Astrocyte (in vitro differentiated cells and primary cell): Measurements from ENCODE around the gene ASCC3. TPM values are rescaled to one million over a fixed set of nuclear protein-coding genes. Genes with fewer than 3 reads are reported as not detected.

Experiments
- DNase-seq: peaks from one replicate; pipeline ENCODE4 v3.0.0-alpha.2; 2010; ENCODE audit warnings: low read depth
- FAIRE-seq: peaks from 2 replicates; lab custom pipeline; 2011; peaks lifted over from hg19 to GRCh38; lab: Jason Lieb, UNC
- H2AFZ ChIP-seq: 2 replicates; pipeline ENCODE4 v1.6.0; 2012; ENCODE audit warnings: low read depth, low read length, inconsistent platforms
- H3K27ac ChIP-seq: 2 replicates; pipeline ENCODE4 v1.5.1; 2011; ENCODE audit warnings: low read depth, low read length, inconsistent platforms
- H3K27me3 ChIP-seq: 2 replicates; pipeline ENCODE4 v1.6.0; 2011; ENCODE audit warnings: low read length, inconsistent platforms; ENCODE audit not compliant: insufficient read depth
- H3K36me3 ChIP-seq: 2 replicates; pipeline ENCODE4 v1.5.1; 2011; ENCODE audit warnings: low read length, inconsistent platforms; ENCODE audit not compliant: insufficient read depth
- H3K4me1 ChIP-seq: 2 replicates; pipeline ENCODE4 v1.5.1; 2011; ENCODE audit warnings: low read length, inconsistent platforms; ENCODE audit not compliant: insufficient read depth
- H3K4me2 ChIP-seq: 2 replicates; pipeline ENCODE4 v1.6.0; 2012; ENCODE audit warnings: low read length, inconsistent platforms
- H3K4me3 ChIP-seq: 2 replicates; pipeline ENCODE4 v1.5.1; 2011; ENCODE audit warnings: low read depth, mild to moderate bottlenecking, low read length, inconsistent platforms; ENCODE audit not compliant: insufficient read depth
- H3K79me2 ChIP-seq: 2 replicates; pipeline ENCODE4 v1.6.0; 2012; ENCODE audit warnings: mild to moderate bottlenecking, low read length, inconsistent platforms; ENCODE audit not compliant: insufficient read depth
- H3K9ac ChIP-seq: 2 replicates; pipeline ENCODE4 v1.6.0; 2012; ENCODE audit warnings: mild to moderate bottlenecking, low read length, inconsistent platforms
- H3K9me3 ChIP-seq: 2 replicates; pipeline ENCODE4 v1.5.1; 2012; ENCODE audit warnings: low read depth, mild to moderate bottlenecking, low read length, inconsistent platforms; ENCODE audit not compliant: insufficient read depth
- H4K20me1 ChIP-seq: 2 replicates; pipeline ENCODE4 v1.6.0; 2012; ENCODE audit warnings: low read length, inconsistent platforms; ENCODE audit not compliant: insufficient read depth
- H3K27ac Mint-ChIP-seq: one replicate; pipeline ENCODE4 v1.8.0; 2021; ENCODE audit warnings: mild to moderate bottlenecking, mixed read lengths; ENCODE audit not compliant: unreplicated experiment
- H3K27me3 Mint-ChIP-seq: one replicate; pipeline ENCODE4 v1.8.0; 2021; ENCODE audit warnings: low read depth, mixed read lengths; ENCODE audit not compliant: unreplicated experiment
- H3K36me3 Mint-ChIP-seq: one replicate; pipeline ENCODE4 v1.8.0; 2021; ENCODE audit warnings: low read depth, mixed read lengths; ENCODE audit not compliant: unreplicated experiment
- H3K4me1 Mint-ChIP-seq: one replicate; pipeline ENCODE4 v1.8.0; 2021; ENCODE audit warnings: low read depth, mixed read lengths; ENCODE audit not compliant: unreplicated experiment
- H3K4me3 Mint-ChIP-seq: one replicate; pipeline ENCODE4 v1.8.0; 2021; ENCODE audit warnings: mild to moderate bottlenecking, moderate library complexity, mixed read lengths; ENCODE audit not compliant: unreplicated experiment
- H3K9me3 Mint-ChIP-seq: one replicate; pipeline ENCODE4 v1.8.0; 2021; ENCODE audit warnings: mild to moderate bottlenecking, mixed read lengths; ENCODE audit not compliant: unreplicated experiment
- CTCF ChIP-seq: IDR thresholded peaks from 2 replicates; pipeline ENCODE4 v1.5.1; 2011; ENCODE audit warnings: low read depth, mild to moderate bottlenecking, inconsistent platforms, low read length, moderate library complexity; ENCODE audit not compliant: insufficient read depth
- EZH2 ChIP-seq: IDR thresholded peaks from 2 replicates; pipeline ENCODE4 v1.6.1; 2012; ENCODE audit warnings: mild to moderate bottlenecking, low read length, inconsistent platforms; ENCODE audit not compliant: insufficient read depth
- total RNA-seq: library from RNA; stranded (reverse); gene quantifications from 2 replicates; pipeline ENCODE4 v1.2.1, GENCODE V29; 2021

Gene ASCC3
- total RNA-seq, 1 donor from 2014 or later: 138 TPM

GRCh38 chr6:100493206-100493888, 387.8 kb downstream of the ASCC3 start:
- H3K4me2 ChIP-seq: no peak overlapping the region
- no peak overlapping the region for H3K9ac ChIP-seq
- H3K36me3 ChIP-seq: no peaks in the 10 kb centered on the region
- H3K4me3 ChIP-seq: no peak overlapping the region
- DNase-seq: no peak
- H3K79me2 ChIP-seq: no peaks in the 10 kb centered on the region
- H3K9me3 ChIP-seq: no peaks in the 10 kb centered on the region
- H2AFZ ChIP-seq: no peak overlapping the region
- H3K4me1 Mint-ChIP-seq: no peaks in the 10 kb centered on the region
- H3K27ac ChIP-seq: no peak overlapping the region
- H3K9me3 Mint-ChIP-seq: peaks cover 12% of the 10 kb centered on the region
- TF ChIP-seq EZH2: no peak
- TF ChIP-seq CTCF: no peak
- no peak overlapping the region for H3K27ac Mint-ChIP-seq
- no peak for FAIRE-seq
- no peaks in the 10 kb centered on the region for H3K36me3 Mint-ChIP-seq
- no peaks in the 10 kb centered on the region for H3K27me3 ChIP-seq
- no peaks in the 10 kb centered on the region for H3K4me1 ChIP-seq
- no peak overlapping the region for H3K4me3 Mint-ChIP-seq
- H3K27me3 Mint-ChIP-seq: peaks cover 5% of the 10 kb centered on the region
- no peaks in the 10 kb centered on the region for H4K20me1 ChIP-seq

- Mint-ChIP-seq H3K27ac (no peak overlapping the region), H3K4me3 (no peak overlapping the region), H3K9me3 (peaks cover 9% of the 10 kb centered on the region), H3K27me3 (peaks cover 5% of the 10 kb centered on the region), H3K36me3 (no peaks in the 10 kb centered on the region), H3K4me1 (no peaks in the 10 kb centered on the region)
- Histone ChIP-seq H2AFZ (no peak overlapping the region), H4K20me1 (no peaks in the 10 kb centered on the region), H3K4me2 (no peak overlapping the region), H3K27me3 (no peaks in the 10 kb centered on the region), H3K36me3 (no peaks in the 10 kb centered on the region), H3K9ac (no peak overlapping the region), H3K79me2 (no peaks in the 10 kb centered on the region), H3K9me3 (no peaks in the 10 kb centered on the region), H3K4me3 (no peak overlapping the region), H3K27ac (no peak overlapping the region), H3K4me1 (no peaks in the 10 kb centered on the region)
- DNase-seq (no peak), FAIRE-seq (no peak)
- TF ChIP-seq EZH2: no peak
- no peak for TF ChIP-seq CTCF
Observed at GRCh38 chr6:100491952-100492670, 389.0 kb downstream of the ASCC3 start.

- Histone ChIP-seq H3K36me3 (no peaks in the 10 kb centered on the region), H3K4me3 (no peak overlapping the region), H3K9me3 (no peaks in the 10 kb centered on the region), H3K27me3 (no peaks in the 10 kb centered on the region), H3K4me1 (no peaks in the 10 kb centered on the region), H3K9ac (no peak overlapping the region), H3K4me2 (no peak overlapping the region), H3K27ac (no peak overlapping the region), H3K79me2 (no peaks in the 10 kb centered on the region), H2AFZ (no peak overlapping the region), H4K20me1 (no peaks in the 10 kb centered on the region)
- no peak for TF ChIP-seq CTCF
- Mint-ChIP-seq H3K4me3 (no peak overlapping the region), H3K36me3 (no peaks in the 10 kb centered on the region), H3K27me3 (peaks cover 8% of the 10 kb centered on the region), H3K9me3 (peaks cover 6% of the 10 kb centered on the region), H3K27ac (no peak overlapping the region), H3K4me1 (no peaks in the 10 kb centered on the region)
- FAIRE-seq: no peak
- no peak for DNase-seq
Observed at GRCh38 chr6:100490065-100490464, 391.1 kb downstream of the ASCC3 start.
